LNCaP clone FGC (cell line): ENCODE measurements around the gene NPSR1.

Source experiments
- DNase-seq: peaks from one replicate; pipeline ENCODE4 v3.0.0-alpha.2; 2011; ENCODE audit warnings: low read depth
- H3K4me3 ChIP-seq: 2 replicates; pipeline ENCODE4 v1.5.1; 2011; ENCODE audit warnings: mild to moderate bottlenecking, low read depth, low read length, control low read depth
- CTCF ChIP-seq: IDR thresholded peaks from 2 replicates; pipeline ENCODE4 v1.5.1; 2012; ENCODE audit warnings: mild to moderate bottlenecking; ENCODE audit not compliant: control insufficient read depth, insufficient read depth; ENCODE audit errors: extremely low read depth

Gene NPSR1

DNA sequence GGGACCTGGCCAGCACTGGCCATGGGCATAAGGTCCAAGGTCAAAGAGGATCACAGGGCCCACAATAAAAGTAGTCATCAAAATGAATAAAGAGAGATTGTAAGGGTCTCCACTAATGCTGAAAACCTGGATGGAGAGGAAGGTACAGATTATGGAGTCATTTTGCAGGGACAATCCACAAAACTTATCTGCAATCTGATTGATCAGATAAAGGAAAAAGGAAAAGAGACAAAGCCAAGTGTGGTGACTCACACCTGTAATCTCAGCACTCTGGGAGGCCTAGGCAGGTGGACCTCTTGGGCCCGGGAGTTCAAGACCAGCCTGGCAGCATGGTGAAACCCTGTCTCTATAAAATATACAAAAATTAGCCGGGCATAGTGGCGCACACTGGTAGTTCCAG is 174.0 kb downstream of the NPSR1 start:
- DNase-seq: no peak
- H3K4me3 ChIP-seq: no peak overlapping the region
- no peak for TF ChIP-seq CTCF

DNA sequence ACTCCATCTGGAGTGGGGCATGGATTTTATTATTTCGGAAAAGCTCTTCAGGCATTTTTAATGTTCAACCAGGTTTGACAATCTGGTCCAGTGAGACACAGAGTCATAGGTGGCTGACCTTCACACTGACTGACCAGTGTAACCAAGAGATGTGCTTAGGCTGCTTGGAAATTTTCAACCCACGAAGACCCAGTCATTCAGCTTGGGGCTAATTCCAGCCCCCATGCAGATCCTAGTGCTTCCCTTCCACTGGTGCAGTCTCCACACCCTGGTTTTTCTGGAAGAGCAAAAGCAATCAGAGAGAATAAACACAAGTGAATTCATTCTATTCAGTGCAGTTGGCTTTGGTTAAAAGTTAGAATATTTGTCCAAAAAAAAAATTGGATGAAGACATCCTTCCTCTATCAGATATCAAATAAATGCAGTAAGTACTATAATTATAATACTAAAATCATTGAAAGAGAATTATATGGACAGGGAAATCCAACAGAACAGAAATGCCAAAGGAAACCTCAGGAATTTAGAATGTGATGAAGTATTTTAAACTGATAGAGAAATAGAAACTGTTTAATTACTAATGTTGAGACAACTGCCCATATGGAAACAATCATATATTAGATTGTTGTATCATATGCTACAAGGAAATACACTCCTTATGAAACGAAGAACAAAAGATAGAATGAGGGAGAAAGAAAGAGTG is 178.0 kb downstream of the NPSR1 start:
- no peak overlapping the region for H3K4me3 ChIP-seq
- TF ChIP-seq CTCF: no peak
- no peak for DNase-seq

- TF ChIP-seq CTCF: no peak
- DNase-seq: no peak
- H3K4me3 ChIP-seq: no peak overlapping the region
Observed at GRCh38 chr7:34837316-34837715, 179.3 kb downstream of the NPSR1 start.

GRCh38 chr7:34837801-34838201 is 179.8 kb downstream of the NPSR1 start:
- no peak for DNase-seq
- H3K4me3 ChIP-seq: no peak overlapping the region
- no peak for TF ChIP-seq CTCF

DNA sequence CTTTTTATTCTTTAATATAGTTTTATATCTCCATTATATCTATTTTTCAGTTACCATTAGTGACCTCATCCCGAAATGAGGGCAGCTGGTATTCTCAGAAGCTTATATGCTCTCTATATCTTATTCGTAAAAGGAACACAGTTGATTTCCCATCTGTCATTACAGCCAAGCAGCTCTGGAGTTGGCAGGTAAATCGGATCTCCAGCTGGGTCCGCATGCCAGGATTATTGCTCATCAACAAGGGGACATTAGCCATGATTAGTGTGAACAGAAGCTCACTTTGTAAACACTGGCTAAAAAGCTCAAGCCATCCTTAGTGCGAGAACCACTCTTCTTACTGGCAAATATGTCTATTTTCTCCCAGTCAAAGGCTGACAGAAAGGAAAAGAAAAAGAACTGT is 180.3 kb downstream of the NPSR1 start:
- H3K4me3 ChIP-seq: no peak overlapping the region
- no peak for TF ChIP-seq CTCF
- DNase-seq: no peak

DNA sequence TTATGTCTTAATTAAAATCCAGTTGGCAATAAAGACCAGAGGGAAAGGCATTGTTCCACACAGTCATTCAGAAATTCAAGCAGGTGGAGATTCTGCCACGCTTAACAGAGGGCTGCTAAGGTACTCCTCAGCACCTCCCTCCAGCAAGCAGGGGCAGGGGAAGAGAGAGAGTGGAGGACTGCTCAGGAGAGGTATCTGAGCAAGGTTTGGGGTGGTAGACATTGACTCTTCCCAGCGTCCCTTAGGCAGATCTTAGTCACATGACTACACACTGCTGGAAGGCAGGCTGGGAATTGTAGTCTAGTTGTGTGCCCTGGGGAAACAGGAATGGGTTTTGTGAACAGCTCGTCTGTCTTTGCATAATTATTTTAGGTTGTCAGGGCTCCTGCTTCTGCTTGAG is 181.6 kb downstream of the NPSR1 start:
- DNase-seq: no peak
- no peak for TF ChIP-seq CTCF
- H3K4me3 ChIP-seq: no peak overlapping the region

- H3K4me3 ChIP-seq: no peak overlapping the region
- peak; percentile 0 for DNase-seq
- no peak for TF ChIP-seq CTCF
Observed at GRCh38 chr7:34840176-34840785, 182.3 kb downstream of the NPSR1 start.
